ENCODE results near the gene GPR37. TPM values are rescaled to one million over a fixed set of nuclear protein-coding genes. Genes with fewer than 3 reads are reported as not detected.

The GPR37 gene
- total and polyA plus RNA-seq, 3 donors from 2014 or later = 41.9 to 76.3 (median 65.4) TPM

GRCh38 chr7:124777268-124777667, 11.7 kb upstream of the GPR37 start:
- WGBS, 2 donors = 85 to 94% methylated on average over 2 of the region's 2 CpGs
- Histone ChIP-seq H3K27me3 (no peaks in the 10 kb centered on the region), H3K36me3 (ENCODE audit: low read depth, missing control alignments) (no peaks in the 10 kb centered on the region), H3K27ac (no peak overlapping the region), H3K9me3 (no peaks in the 10 kb centered on the region), H3K4me1 (no peaks in the 10 kb centered on the region), H3K4me3 (no peak overlapping the region)
- DNase-seq = no peak
- TF ChIP-seq POLR2A (IDR thresholded peaks at IDR 0.05) (no peak), CTCF (IDR thresholded peaks at IDR 0.05) (no peak)
- intact Hi-C loops (cut with DNase I; ENCODE audit: low total_unique reads) = no loop called here

- 43 to 54% methylated on average over 2 of the region's 2 CpGs for WGBS, 2 donors
- intact Hi-C loops (cut with DNase I; ENCODE audit: low total_unique reads) = no loop called here
- DNase-seq = no peak
- Histone ChIP-seq H3K27ac (no peak overlapping the region), H3K9me3 (no peaks in the 10 kb centered on the region), H3K4me1 (no peaks in the 10 kb centered on the region), H3K4me3 (no peak overlapping the region), H3K36me3 (ENCODE audit: low read depth, missing control alignments) (no peaks in the 10 kb centered on the region), H3K27me3 (no peaks in the 10 kb centered on the region)
- TF ChIP-seq CTCF (IDR thresholded peaks at IDR 0.05) (no peak), POLR2A (IDR thresholded peaks at IDR 0.05) (no peak)
Measured at GRCh38 chr7:124776153-124776552, 10.6 kb upstream of the GPR37 start.

GRCh38 chr7:124775422-124775821, 9.8 kb upstream of the GPR37 start:
- Histone ChIP-seq H3K27ac (no peak overlapping the region), H3K36me3 (ENCODE audit: low read depth, missing control alignments) (no peaks in the 10 kb centered on the region), H3K9me3 (no peaks in the 10 kb centered on the region), H3K4me3 (no peak overlapping the region), H3K4me1 (no peaks in the 10 kb centered on the region), H3K27me3 (no peaks in the 10 kb centered on the region)
- TF ChIP-seq CTCF (IDR thresholded peaks at IDR 0.05) (no peak), POLR2A (IDR thresholded peaks at IDR 0.05) (no peak)
- no peak for DNase-seq
- intact Hi-C loops (cut with DNase I; ENCODE audit: low total_unique reads) = no loop called here

- H3K4me1 ChIP-seq = no peaks in the 10 kb centered on the region
- DNase-seq = no peak
- no peaks in the 10 kb centered on the region for H3K36me3 ChIP-seq (ENCODE audit: low read depth, missing control alignments)
- intact Hi-C loops (cut with DNase I; ENCODE audit: low total_unique reads) = no loop called here
- H3K9me3 ChIP-seq = no peaks in the 10 kb centered on the region
- H3K27me3 ChIP-seq = no peaks in the 10 kb centered on the region
- WGBS, 2 donors = 93 to 94% methylated on average over 4 of the region's 4 CpGs
- H3K4me3 ChIP-seq = no peak overlapping the region
- H3K27ac ChIP-seq = no peak overlapping the region
- TF ChIP-seq POLR2A (IDR thresholded peaks at IDR 0.05) = no peak
- no peak for TF ChIP-seq CTCF (IDR thresholded peaks at IDR 0.05)
Measured at GRCh38 chr7:124773938-124774337, 8.3 kb upstream of the GPR37 start.

- Histone ChIP-seq H3K36me3 (ENCODE audit: low read depth, missing control alignments) (no peaks in the 10 kb centered on the region), H3K27me3 (no peaks in the 10 kb centered on the region), H3K4me3 (no peak overlapping the region), H3K9me3 (no peaks in the 10 kb centered on the region), H3K27ac (no peak overlapping the region), H3K4me1 (no peaks in the 10 kb centered on the region)
- DNase-seq = no peak
- WGBS, 2 donors = 81 to 90% methylated on average over 3 of the region's 3 CpGs
- TF ChIP-seq CTCF (IDR thresholded peaks at IDR 0.05) (no peak), POLR2A (IDR thresholded peaks at IDR 0.05) (no peak)
- intact Hi-C loops (cut with DNase I; ENCODE audit: low total_unique reads) = no loop called here
Measured at GRCh38 chr7:124773339-124773738, 7.7 kb upstream of the GPR37 start.

All from testis (tissue), 3 donors.